Measurements from ENCODE around the gene EXOC4.

The EXOC4 gene

DNA sequence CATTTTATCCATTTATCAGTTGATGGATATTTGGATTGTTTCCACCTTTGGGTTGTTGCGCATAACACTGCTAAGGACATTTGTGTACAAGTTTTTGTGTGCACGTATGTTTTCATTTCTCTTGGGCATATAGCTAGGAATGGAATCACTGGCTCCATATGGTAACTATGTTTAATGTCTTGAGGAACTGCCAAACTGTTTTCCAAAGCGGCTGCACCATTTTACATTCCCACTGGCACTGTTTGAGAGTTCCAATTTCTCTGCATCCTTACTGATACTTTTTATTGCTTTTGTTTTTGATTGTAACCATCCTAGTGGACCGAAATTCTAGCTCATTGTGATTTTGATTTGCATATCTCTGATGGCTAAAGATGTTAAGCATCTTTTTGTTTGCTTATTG is 118.7 kb downstream of the EXOC4 start:
- DNase-seq, result no peak

DNA sequence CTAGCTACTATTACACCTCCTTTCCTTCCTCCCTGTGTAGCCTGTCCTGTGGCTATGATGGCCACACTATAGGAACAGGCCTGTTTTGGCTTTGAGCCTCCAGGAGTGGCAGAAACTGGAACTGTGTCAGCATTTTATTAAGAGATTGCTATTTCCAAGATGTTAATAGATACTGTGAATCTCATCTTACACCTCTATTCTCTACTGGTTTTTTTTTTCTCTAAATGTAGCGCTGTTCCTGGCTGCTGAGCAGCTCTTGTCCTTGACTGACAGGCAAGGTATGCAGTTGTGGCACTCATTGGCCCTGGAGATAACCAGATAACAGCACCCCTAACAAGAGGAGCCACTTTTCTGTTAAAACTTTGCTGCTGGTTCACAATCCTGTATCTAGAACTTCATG is 119.5 kb downstream of the EXOC4 start:
- no peak for DNase-seq

DNA sequence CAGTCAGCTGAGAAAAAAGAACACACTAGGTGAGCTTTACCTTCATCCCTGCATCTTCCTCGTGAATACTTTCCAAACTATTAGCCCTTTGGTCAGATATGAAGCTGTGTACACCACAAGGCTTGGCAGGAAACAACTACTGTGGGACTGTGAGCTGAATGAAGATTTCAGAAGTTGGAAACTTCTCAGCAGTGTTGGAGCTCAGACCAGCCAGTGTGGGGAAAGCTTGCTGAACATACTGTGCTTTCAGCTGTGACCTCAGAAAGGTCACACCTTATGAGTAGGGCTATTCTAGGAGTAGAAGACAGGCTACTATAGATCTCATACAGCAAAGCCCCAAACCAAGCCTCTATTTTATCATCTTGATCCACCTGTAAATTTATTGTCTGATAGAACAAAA is 123.6 kb downstream of the EXOC4 start:
- DNase-seq, result no peak

DNA sequence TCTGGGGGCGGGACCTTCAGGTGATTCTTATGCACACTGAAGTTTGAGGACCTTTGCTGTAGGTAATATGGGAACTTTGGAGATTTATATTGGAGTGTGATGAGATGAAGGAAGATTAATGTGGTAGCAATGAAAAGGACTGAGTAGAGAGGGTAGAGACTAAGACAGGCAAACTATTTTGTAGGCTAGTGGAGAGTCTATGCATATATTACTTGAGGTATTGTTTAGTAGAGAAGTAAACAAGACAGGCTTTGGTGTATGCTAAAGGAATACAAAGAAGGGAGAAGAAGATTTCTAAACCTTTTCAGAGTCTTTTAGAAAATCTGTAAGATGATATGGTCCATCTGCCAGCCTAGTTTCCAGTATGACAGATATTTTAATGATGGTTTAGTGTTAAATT is 129.1 kb downstream of the EXOC4 start:
- no peak for DNase-seq

DNA sequence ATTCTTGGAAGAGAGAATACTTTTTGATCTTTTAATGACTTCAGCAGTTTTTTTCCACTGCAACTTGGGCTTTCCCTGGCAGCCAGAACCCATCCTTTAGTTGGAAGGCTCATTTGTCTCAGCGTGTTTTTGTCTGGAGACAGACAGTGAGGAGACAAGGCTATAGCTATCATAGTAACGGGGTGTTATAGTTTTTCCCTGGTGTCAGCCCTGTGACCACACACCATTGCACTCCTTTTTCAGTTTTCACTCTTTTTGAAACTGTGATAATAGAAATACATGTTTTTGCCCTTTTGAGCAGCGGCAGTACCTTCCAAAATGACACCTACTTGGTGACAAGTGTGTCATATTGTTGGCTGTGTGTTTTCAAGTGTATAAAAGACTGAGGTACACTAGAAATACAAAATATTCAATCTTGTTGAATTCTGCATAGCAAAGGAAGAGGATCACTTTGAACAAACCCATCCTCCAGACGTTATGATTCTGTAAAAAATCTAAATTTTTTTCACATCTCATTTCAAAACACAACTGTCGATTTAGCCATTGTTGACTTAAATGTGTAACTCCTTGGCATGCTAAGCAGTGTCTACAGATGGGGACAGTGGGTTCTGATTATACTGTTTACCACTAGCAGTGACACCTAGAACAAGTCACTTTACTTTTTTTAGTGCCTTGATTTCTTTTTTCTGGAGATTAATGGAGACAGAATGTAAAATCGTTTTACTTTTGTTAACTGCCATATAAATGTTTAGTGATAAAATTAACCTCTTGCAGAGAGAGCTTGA is 130.1 kb downstream of the EXOC4 start:
- DNase-seq, result no peak

DNA sequence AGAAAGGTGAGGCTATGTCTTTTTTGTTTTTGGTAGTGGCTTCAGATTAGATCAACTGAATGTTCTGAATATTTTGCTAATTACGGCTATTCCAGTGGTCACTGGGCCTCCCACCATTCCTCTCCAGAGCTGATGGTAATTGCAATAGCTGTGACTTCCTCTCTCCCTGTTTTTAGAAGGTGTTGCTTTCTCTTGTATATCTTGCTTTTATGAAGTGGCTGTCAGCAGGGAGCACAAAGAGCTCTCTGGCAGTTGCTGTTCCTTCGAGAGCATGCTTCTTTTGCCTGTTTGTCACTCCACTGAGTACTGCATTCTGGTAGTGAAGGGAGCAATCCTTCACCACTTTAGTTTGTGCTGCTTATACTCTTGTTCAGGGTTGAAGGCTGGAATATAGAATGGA is 133.3 kb downstream of the EXOC4 start:
- no peak for DNase-seq

DNA sequence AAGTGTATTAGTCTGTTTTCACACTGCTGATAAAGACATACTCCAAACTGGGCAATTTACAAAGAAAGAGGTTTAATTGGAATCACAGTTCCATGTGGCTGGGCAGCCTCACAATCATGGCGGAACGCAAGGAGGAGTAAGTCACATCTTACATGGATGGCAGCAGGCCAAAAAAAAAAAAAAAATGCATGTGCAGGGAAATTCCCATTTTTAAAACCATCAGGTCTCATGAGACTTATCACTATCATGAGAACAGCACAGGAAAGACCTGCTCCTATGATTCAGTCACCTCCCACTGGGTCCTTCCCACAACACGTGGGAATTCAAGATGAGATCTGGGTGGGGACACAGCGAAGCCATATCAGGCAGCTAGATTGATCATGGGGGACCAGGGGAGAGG is 136.8 kb downstream of the EXOC4 start:
- DNase-seq, result no peak

DNA sequence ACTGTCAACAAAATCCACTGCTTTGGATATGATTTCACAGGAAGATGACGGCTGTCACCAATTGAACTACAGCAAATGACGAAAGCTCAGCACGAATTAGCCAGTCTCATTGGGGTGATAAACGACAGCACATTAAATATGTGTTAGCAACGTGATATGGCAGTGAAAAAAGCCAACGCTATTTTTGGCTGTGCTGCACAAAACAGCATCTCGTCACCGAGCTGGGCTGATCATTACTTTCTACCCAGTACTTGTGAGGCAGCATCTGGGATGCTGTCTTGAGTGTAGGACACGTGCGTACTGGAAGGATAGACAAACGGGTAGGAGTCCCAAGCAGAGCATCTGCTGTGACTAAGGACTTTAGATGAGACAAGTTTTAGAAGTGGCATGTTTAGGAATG is 138.3 kb downstream of the EXOC4 start:
- DNase-seq, result no peak

DNA sequence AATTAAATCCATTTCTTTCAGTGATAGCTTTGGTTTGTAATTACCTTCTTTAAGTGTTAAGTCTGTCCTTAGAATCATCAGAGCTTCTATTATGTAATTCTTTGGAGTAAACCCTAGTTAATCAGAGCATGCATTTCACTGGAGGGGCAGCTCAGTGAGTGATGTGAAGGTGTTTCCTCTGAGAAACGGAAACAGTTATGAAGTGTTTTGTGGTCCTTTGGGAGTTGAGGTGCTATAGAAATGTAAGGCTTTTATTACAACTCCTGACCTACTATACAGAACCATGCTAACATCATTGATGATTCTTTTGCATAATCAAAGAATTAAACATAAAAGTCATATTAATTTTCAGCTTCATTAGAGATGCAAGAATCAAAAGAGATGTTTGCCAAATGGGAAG is 141.5 kb downstream of the EXOC4 start:
- no peak for DNase-seq

DNA sequence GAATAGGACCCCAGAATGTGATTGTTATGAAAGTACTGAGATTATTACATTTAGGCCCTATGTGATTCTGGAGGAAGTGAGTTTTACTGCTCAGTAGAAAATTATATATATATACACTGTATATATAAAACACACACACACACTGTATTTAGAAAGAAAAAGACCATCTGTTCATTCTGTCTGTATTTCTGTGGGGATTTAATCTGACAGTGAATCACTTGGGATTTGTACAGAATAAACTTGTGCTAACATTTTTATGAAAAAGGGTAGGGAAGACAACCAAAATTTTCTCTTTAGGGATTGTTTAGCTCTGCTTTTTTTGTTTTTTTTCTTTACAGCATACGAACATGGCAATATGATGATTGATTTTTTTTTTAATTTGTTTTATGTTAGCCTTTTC is 142.7 kb downstream of the EXOC4 start:
- DNase-seq, result no peak

DNA sequence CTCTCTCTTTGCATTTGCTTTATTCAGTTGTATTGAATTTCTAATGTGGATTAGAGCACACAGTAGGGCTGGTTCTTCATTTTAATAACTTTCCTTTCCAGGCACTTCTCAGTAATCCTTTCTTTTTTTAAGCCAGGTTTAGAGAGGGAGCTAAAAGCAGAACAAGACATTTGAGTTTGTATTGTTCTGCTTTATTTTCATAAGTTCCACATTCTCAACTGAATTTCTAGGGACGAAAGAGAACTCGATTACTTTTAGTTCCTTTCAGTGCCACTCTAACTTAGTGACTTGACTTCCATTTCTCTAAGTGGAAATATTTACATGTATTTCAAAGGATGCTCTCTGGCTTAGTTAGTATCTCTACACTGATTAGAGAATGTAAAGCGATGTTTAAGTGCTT is 145.6 kb downstream of the EXOC4 start:
- DNase-seq, result no peak

DNA sequence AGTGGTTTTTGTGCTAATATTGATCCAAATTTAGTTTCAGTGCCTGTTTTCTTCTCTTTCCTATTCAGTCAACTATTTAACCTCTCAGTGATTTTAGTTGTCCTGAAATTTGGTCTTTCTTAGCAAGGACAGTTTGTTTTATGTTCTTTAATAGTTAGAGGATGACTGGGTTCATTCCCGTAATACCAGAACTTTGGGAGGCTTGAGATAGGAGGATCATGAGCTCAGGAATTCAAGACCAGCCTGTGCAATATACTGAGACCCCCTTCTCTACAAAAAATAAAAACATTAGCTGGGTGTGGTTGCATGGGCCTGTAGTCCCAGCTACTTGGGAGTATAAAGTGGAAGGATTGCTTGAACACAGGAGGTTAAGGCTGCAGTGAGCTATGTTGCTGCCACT is 148.3 kb downstream of the EXOC4 start:
- no peak for DNase-seq

DNA sequence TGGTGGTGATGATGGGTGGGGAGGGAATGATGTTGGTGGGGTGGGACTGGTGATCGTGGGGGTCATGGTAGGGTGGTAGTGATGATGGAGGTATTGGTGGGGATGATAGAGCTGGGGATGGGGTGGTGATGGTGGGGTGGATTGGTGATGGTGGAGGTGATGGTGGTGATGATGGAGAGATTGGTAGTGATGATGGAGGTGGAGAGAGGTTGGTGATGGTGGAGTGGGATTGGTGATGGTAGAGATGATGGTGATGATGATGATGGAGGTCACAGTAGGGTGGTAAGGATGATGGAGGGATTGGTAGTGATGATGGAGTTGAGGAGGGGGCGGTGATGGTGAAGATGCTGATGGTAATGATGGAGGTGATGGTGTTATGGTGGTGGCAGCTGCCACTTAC is 155.3 kb downstream of the EXOC4 start:
- no peak for DNase-seq

DNA sequence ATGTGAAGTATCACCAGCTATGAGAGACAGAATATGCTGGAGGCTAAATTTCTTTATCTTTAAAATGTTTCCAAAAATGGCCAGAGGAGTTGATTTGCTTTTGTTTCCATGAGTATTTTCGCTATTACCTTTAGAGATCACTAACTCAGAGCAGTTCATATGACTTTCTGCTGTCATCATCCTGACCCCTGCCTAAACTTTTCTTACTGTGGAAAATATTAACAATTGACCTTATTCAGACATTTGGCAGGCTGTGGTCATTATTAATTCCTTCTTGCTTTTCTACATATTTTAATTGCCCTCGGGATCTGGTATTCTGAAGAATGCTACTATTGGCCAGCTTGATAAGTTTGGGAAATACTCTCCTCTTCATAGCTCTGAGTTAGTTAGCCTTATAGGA is 156.5 kb downstream of the EXOC4 start:
- DNase-seq, result no peak

DNA sequence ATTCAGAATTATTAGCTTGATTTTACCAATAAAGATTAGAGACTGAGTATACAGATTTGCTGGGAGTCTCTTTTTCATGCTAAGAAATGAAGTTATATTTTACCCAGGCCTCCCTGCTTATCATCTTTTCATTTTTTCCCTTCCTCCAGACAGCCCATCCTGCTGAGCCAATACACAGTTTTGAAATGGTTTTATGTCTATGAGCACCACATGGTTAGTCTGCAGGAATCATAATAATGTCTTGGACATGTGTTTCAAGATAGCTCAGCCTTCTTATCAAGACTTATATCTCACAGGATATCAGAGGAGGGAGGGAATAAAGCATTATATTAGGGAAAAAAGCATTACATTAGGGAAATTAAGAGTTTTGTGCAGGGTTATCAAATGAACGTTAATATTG is 157.1 kb downstream of the EXOC4 start:
- no peak for DNase-seq

DNA sequence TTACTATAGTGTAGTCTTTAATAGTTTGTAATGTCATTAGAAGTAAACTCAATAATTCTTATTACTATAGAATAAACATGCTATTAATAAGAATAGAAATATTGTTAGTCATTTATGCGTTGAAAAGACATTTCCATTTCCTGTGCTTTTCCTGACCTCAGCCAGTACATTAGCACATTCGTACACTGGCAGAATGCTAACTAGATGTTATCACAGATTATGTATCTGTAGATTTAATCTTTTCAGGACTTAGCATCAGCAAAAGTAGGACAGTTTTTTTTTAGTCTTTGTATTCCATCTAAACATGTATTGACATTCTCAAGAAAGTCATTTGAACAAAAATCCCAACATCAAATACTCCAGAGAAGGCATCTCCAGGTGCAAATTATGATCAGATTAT is 158.5 kb downstream of the EXOC4 start:
- DNase-seq, result no peak

DNA sequence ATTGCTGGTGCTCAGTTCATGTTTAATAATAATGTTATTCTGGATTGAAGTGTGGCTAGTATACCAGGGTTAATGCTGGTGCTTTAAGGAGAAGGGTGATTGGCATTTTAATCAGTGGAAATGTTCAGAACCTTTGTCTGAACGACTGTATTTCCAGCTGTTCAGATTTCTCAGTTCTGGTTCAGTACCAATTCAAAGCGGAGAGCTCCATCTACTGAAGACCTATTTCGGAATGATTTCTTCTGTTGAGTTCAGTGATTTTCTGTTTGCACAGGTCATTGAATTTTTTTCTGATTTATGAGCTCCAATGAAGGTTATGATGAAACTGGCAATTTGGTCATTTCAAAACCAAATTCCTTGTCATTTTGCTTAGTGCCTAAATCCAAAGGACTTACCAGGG is 160.1 kb downstream of the EXOC4 start:
- no peak for DNase-seq

DNA sequence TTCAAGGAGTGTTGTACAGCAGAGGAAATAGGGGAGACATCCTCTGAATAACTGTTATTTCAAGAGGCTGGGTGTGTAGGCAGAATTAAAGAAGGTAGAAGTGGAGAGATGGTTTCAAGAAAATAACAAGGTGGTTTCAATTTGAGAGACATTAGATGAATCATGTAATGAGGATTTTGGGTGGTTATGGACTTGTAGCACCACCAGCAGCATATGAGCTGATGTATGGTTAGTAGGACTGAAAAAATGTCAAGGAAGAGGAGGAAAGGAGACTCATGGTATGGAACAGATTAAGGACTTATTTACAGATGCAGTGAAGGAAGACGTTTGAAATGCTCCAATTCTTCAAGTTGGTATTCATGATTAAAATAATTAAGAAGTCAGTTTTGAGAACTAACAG is 166.2 kb downstream of the EXOC4 start:
- DNase-seq, result no peak

DNA sequence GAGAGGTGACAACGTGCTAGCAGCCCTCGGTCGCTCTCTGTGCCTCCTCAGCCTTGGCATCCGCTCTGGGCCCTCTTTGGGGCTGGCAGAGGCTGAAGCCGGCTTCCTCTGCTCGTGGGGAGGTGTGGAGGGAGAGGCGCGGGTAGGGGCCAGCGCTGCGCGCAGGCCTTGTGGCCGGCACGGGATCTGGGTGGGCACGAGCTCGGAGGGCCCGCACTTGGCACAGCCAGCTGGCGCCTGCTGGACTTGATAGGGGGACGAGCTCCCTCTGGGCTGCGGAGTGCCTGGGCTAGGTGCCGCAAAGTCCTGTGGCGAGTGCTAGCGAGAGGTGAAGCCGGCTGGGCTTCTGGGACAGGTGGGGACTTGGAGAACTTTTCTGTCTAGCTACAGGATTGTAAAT is 170.7 kb downstream of the EXOC4 start:
- DNase-seq, result no peak

DNA sequence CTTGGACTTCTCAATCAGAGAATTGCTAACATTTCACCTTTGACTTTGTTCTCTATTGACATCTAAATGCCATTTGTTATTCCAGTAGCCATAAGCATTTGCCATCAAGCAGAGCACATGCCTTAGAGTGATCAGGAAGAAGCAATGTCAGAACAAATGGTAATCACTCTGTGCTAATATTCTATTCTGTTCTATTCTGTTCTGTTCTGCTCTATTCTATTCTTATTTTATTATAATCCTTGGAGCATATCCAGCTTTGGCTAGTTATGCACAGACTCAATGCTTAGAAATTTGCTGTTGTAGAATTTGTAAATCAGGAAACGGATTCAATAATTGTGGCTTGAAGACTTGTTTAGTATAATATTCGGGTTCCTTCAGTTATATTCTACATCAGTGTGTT is 175.4 kb downstream of the EXOC4 start:
- DNase-seq, result no peak

DNA sequence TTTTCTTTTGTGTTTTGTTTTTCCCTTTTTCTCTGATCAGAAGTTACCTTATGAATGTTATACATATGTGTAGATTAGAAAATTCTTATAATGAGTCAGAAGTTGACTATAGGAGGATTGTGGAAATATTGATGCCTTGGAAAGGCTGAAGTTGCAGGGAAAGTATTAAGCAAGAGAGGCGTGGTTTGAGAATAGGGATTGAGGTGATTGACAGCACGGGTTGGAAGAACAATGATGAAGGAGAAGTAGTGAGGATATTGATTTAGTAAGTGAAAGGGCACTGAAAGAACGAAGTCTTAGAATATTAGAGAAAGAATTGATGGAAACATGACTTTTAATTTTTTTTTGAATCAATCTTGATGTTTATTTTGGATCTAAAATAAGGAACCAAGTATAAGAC is 176.0 kb downstream of the EXOC4 start:
- DNase-seq, result no peak

DNA sequence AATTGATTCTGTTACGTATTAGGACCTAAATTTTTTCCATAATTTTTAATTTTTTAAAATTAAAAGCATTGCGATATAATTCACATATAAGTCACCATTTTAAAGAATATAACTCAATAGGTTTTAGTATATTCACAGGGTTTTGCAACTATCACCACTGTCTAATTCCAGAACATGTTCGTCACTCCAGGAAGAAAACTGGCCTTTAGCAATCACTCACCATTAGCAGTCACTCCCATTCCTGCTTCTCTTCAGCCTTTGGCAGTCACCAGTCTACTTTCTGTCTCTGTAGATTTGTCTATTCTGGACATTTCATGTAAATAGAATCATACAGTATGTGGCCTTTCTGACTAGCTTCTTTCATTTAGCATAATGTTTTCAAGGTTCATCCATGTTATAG is 176.5 kb downstream of the EXOC4 start:
- no peak for DNase-seq

DNA sequence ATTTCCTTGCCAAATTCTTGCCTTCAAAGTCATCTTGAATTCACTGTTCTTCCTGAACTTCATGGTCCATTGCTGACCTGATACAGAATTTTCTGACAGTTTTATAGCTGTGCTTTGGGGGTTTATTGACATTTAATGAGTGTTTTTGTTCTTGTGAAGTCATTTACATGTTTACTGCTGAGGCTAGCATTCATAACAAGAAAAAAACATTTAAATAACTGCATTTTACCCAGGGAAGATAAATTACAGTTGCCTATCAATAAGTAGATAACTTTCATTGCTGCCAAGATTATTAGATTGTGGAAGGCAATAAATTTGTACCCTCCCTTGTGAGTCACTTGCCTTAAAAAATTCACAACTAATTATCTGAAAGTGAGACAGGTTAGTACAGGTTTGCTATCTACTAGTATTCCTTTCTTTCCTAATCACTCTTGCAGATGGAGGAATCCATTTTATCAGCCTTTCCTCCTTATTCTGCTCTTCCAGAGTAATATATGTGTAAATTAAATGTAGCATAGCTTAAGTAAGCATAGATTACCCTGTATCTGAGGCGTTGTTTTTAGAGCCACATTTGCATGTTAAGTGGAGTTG is 178.4 kb downstream of the EXOC4 start:
- no peak for DNase-seq

DNA sequence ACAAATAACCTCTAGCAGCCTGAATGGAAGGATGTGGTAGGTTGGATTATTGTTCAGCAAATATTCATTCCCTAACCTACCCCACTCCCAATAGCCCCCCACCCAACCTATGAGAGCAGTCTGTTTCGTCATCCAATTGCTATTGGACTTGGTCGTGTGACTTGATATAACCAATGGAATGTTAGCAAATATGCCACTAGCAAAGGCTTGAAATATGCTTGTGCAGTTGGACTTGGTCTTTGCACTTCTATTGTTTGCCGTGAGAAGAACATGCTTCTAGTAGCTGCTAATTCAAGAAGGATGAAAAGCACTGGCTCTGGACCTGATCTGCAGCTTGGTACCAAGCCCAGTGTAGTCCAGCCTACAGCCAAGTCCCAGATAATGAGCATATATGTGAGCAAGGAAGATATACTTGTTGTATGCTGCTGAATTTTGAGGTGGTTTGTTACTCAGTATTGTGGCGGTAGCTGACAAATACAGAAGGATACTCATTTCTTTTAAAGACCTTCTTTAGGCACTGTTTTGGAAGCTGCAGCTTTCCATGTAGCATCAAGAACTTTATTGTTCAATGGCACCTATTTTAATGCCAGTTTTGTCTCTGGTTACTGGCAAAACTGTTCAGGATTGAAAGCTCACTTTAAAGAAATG is 180.4 kb downstream of the EXOC4 start:
- no peak for DNase-seq

All from activated effector memory CD4-positive, alpha-beta T cell treated with anti-CD3 and anti-CD28 coated beads, Interleukin-2, amount 50 U/mL, for 16 hours (primary cell).